Adipocyte (in vitro differentiated cells): ENCODE results near the gene LDLRAP1.
"Not testable (repeated sequence)": the region's sequence is repeated elsewhere in the genome, so short reads cannot be mapped to it uniquely, and the experiment has no call there.

Experiments used
- DNase-seq: peaks from one replicate; pipeline ENCODE4 v3.0.0-alpha.2; 2015; ENCODE audit warnings: low read depth
- H3K27me3 ChIP-seq: replicated peaks from 2 replicates; pipeline ENCODE4 v1.7.0; 2013; ENCODE audit warnings: mild to moderate bottlenecking, low read length, moderate library complexity; ENCODE audit not compliant: control insufficient read depth, insufficient read depth
- H3K36me3 ChIP-seq: 2 replicates; pipeline ENCODE4 v1.7.0; 2013; ENCODE audit warnings: low read length, mild to moderate bottlenecking, moderate library complexity; ENCODE audit not compliant: control insufficient read depth, insufficient read depth, severe bottlenecking
- H3K4me1 ChIP-seq: 2 replicates; pipeline ENCODE4 v1.7.0; 2013; ENCODE audit warnings: mild to moderate bottlenecking, low read length, moderate library complexity; ENCODE audit not compliant: control insufficient read depth, insufficient read depth
- H3K4me3 ChIP-seq: 2 replicates; pipeline ENCODE4 v1.7.0; 2013; ENCODE audit warnings: mild to moderate bottlenecking, low read length, moderate library complexity
- H3K9ac ChIP-seq: 2 replicates; pipeline ENCODE4 v1.7.0; 2013; ENCODE audit warnings: mild to moderate bottlenecking, low read length, moderate library complexity
- H3K9me3 ChIP-seq: 2 replicates; pipeline ENCODE4 v1.7.0; 2013; ENCODE audit warnings: mild to moderate bottlenecking, low read length, moderate library complexity; ENCODE audit not compliant: control insufficient read depth

The LDLRAP1 gene

DNA sequence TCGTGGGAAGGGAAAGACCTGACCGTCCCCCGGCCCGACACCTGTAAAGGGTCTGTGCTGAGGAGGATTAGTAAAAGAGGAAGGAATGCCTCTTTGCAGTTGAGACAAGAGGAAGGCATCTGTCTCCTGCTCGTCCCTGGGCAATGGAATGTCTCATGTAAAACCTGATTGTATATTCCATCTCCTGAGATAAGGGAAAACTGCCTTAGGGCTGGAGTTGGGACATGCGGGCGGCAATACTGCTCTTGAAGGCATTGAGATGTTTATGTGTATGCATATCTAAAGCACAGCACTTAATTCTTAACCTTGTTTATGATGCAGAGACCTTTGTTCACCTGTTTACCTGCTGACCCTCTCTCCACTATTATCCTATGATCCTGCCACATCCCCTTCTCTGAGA lies 44.8 kb downstream of the LDLRAP1 start:
- not testable (repeated sequence) for H3K9ac ChIP-seq, H3K36me3 ChIP-seq, DNase-seq, H3K27me3 ChIP-seq, H3K4me3 ChIP-seq, H3K9me3 ChIP-seq
- peaks cover 12% of the 10 kb centered on the region for H3K4me1 ChIP-seq

DNA sequence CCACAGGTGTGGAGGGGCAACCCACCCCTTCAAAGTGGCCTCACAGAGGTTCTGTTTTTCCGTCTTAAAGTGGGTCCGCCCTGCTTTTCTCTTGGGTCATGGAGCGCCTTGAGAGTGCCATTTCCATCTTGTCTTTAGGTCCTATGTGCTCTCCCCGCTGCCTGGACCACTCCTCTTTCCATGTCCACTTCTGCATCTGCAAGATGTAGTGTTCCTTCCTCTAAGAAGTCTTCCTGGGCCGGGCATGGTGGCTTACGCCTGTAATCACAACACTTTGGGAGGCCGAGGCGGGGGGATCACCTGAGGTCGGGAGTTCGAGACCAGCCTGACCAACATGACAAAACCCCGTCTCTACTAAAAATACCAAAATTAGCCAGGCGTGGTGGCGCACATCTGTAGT lies 45.4 kb downstream of the LDLRAP1 start:
- H3K9ac ChIP-seq, DNase-seq: not testable (repeated sequence)

DNA sequence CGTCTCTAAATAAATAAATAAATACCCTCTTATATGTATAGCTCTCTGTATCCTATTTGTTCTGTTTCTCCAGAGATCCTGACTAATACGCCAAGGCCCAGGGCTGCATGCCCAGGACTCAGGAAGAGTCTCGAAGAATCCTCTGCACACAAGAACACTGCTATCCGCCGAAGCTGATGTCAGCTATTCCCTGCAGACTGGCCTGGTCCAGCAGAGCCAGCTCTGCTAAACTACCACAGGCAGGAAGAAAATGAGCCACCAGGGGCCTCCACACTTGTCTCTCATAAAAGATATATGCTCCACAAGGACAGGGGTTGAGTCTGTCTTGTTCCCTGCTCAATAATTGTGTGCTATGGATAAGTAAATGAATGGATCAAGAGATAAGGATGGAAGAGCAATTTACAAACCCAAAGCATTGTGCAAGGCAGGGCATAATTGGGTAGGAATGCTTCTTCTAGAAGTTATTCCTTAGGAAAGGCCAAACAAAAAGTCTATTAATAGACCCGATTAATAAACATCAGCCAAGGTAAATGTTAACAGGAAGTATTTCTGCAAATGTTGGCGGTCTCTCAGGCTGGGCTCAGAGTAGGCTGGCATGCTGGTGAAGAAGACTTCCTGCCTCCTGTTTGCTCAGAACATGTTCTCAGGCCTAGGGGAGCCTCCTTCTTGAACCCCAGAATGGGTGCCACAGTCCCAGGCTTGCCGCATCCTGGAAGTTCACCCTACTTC lies 46.9 kb downstream of the LDLRAP1 start:
- H3K9me3 ChIP-seq: no peaks in the 10 kb centered on the region
- no peak overlapping the region for H3K9ac ChIP-seq
- H3K4me3 ChIP-seq: no peak overlapping the region
- DNase-seq: no peak
- H3K4me1 ChIP-seq: peaks cover 12% of the 10 kb centered on the region
- H3K36me3 ChIP-seq: no peaks in the 10 kb centered on the region
- H3K27me3 ChIP-seq: peaks cover 2% of the 10 kb centered on the region

More for the DNA sequence above, 45.4 kb downstream of the LDLRAP1 start:
- not testable (repeated sequence) for H3K36me3 ChIP-seq, H3K9me3 ChIP-seq, H3K4me3 ChIP-seq, H3K27me3 ChIP-seq
- peaks cover 12% of the 10 kb centered on the region for H3K4me1 ChIP-seq

DNA sequence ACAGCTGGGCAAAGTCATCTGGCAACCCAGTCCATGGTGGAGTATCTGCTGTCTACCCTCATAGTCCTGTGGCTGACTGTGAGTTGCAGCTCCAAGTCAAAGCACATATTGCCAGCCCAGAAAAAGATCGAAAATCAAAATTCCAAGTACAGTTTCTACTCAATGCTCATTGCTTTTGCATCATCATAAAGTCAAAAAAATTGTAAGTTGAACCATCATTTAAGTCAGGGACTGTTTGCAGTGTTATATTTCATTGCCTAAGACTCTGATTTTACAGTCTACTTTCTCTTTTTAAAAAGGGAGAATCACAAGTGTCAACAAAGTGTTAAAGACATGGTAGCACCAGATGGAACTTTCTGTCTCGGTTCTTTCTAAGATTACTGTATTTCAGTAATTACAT lies 50.5 kb downstream of the LDLRAP1 start:
- H3K27me3 ChIP-seq: peaks cover 13% of the 10 kb centered on the region
- peaks cover 4% of the 10 kb centered on the region for H3K9me3 ChIP-seq
- H3K9ac ChIP-seq: no peak overlapping the region
- H3K36me3 ChIP-seq: no peaks in the 10 kb centered on the region
- DNase-seq: no peak
- H3K4me3 ChIP-seq: no peak overlapping the region
- peaks cover 12% of the 10 kb centered on the region for H3K4me1 ChIP-seq

DNA sequence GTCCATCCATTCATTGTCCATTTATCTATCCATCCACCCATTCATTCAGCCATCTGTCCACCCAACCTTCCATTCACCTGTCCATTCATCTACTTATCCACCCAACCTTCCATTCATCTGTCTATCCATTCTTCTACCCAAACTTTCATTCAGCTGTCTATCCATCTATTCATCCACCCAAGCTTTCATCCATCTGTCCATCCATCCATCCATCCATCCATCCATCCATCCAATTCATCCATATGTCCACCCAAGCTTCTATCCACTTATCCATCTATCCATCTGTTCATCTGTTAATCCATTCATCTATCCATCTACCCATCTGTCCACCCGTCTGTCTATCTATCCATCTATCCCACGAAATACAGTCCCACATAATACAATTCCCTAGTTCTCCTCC lies 51.6 kb downstream of the LDLRAP1 start:
- no peak overlapping the region for H3K4me3 ChIP-seq
- no peak for DNase-seq
- H3K27me3 ChIP-seq: peaks cover 13% of the 10 kb centered on the region
- no peak overlapping the region for H3K9ac ChIP-seq
- peaks cover 10% of the 10 kb centered on the region for H3K9me3 ChIP-seq
- H3K4me1 ChIP-seq: peaks cover 8% of the 10 kb centered on the region
- no peaks in the 10 kb centered on the region for H3K36me3 ChIP-seq

DNA sequence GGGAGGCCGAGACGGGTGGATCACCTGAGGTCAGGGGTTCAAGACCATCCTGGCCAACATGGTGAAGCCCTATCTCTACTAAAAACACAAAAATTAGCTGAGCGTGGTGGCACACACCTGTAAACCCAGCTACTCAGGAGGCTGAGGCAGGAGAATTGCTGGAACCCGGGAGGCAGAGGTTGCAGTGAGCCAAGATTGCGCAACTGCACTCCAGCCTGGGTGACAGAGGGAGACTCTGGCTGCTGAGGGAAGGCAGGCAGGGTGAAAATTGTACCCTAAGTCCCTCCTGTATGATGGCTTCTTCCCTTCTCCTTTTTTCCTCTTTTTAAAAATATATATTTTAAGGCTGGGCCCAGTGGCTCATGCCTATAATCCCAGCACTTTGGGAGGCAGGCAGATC lies 53.2 kb downstream of the LDLRAP1 start:
- H3K36me3 ChIP-seq, H3K9ac ChIP-seq, H3K4me3 ChIP-seq, H3K9me3 ChIP-seq, DNase-seq, H3K4me1 ChIP-seq: not testable (repeated sequence)
- peaks cover 13% of the 10 kb centered on the region for H3K27me3 ChIP-seq

DNA sequence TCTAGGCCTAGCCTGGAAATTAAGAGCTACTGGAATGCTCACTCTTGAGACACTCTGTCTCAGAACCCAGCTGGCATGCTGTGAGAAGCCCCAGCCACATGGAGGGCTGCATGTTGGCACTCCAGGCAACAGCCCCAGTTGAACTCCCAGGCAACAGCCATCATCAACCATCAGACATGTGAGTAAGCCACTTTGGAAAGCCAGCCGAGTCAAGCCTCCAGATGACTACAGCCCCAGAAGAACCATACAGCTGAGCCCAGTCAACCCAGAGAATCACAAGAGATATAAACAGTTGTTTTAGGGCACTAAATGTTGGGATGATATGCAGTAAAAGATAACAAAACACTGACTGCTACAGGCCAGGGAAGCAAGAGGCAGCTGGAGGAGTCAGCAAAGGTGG lies 55.5 kb downstream of the LDLRAP1 start:
- no peaks in the 10 kb centered on the region for H3K4me1 ChIP-seq
- H3K4me3 ChIP-seq: no peak overlapping the region
- peaks cover 11% of the 10 kb centered on the region for H3K27me3 ChIP-seq
- DNase-seq: no peak
- no peaks in the 10 kb centered on the region for H3K36me3 ChIP-seq
- peaks cover 10% of the 10 kb centered on the region for H3K9me3 ChIP-seq
- H3K9ac ChIP-seq: no peak overlapping the region

DNA sequence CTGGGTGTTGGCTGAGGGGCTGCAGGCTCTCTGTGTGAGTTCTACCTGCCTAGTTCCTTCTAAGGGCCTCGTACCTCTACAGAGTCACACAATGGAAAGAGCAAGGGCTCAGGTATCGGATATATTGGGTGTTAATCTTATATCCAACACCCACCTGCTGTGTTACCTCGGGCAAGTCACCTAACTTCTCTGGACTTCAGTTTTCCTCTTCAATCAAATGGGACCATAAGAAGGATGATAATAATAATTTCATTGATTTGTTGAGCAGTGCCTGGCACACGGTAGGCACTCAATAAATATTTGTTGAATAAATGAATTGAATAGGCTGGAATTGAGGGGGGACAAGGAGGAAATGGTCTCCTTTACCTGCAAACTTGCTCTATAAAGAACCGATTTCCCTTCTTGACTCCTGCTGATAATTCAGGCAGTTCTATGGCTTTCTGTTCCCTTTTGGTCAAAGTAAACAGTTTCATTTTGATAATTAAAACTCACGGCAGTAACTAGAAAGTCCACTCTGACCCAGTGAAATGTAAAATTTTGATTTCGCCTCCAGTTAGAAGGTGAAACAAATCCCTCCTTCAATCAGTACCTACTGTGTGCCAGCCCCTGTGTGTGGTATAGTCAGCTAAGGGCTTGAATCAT lies 56.7 kb downstream of the LDLRAP1 start:
- Histone ChIP-seq H3K4me3 (no peak overlapping the region), H3K36me3 (no peaks in the 10 kb centered on the region), H3K9ac (no peak overlapping the region), H3K9me3 (peaks cover 10% of the 10 kb centered on the region), H3K4me1 (no peaks in the 10 kb centered on the region), H3K27me3 (peaks cover 11% of the 10 kb centered on the region)
- DNase-seq: no peak

DNA sequence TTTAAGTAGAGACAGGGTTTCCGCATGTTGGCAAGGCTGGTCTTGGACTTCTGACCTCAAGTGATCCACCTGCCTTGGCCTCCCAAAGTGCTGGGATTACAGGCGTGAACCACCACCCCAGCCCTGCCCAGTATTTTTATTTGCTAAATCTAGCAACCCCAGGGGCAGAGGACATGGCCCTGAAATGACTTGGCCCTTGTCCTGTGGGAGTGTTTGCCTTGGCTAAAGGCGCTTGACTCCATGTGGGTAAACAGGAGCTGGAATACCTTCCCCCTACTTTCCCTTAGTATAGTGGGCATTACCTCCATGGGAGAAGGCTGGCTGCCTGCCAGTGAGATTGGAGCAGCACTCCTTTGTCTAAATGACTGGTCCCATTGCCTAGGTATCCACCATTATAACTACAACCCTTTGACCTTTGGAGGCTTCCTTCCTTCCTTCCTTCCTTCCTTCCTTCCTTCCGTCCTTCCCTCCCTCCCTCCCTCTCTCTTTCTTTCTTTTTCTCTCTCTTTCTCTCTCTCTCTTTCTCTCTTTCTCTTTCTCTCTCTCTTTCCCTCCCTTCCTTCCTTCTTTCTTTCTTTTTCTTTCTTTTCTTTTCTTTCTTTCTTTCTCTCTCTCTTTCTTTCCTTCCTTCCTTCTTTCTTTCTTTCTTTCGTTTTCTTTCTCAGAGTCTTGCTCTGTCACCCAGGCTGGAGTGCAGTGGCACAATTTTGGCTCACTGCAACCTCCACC lies 57.7 kb downstream of the LDLRAP1 start:
- not testable (repeated sequence) for H3K9me3 ChIP-seq, H3K9ac ChIP-seq, H3K36me3 ChIP-seq, H3K4me3 ChIP-seq, DNase-seq, H3K4me1 ChIP-seq
- H3K27me3 ChIP-seq: peaks cover 14% of the 10 kb centered on the region

DNA sequence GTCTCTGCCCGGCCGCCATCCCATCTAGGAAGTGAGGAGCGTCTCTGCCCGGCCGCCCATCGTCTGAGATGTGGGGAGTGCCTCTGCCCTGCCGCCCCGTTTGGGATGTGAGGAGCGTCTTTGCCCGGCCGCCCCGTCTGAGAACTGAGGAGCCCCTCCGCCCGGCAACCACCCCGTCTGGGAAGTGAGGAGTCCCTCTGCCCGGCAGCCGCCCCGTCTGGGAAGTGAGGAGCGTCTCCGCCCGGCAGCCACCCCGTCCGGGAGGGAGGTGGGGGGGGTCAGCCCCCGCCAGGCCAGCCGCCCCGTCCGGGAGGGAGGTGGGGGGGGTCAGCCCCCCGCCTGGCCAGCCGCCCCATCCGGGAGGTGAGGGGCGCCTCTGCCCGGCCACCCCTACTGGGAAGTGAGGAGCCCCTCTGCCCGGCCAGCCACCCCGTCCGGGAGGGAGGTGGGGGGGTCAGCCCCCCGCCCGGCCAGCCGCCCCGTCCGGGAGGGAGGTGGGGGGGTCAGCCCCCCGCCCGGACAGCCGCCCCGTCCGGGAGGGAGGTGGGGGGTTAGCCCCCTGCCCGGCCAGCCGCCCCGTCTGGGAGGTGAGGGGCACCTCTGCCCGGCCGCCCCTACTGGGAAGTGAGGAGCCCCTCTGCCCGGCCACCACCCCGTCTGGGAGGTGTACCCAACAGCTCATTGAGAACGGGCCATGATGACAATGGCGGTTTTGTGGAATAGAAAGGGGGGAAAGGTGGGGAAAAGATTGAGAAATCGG lies 60.6 kb downstream of the LDLRAP1 start:
- not testable (repeated sequence) for H3K4me3 ChIP-seq, H3K9ac ChIP-seq, H3K36me3 ChIP-seq, H3K9me3 ChIP-seq, DNase-seq, H3K4me1 ChIP-seq
- peaks cover 10% of the 10 kb centered on the region for H3K27me3 ChIP-seq

DNA sequence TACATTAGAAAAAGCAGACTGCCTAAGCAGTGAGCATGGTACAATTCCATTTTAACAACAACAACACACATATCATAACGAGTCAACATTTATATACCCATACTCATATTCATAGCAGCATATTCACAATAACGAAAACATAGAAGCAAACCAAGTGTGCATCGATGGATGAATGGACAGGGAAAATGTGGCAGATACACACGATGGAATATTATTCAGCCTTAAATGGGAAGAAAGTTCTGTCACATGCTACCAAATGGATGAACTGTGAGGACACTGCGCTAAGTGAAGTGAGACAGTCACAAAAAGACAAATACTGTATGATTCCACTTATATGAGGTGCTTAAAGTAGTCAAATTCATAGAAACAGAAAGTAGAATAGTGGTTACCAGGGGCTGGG lies 63.7 kb downstream of the LDLRAP1 start:
- H3K36me3 ChIP-seq: no peaks in the 10 kb centered on the region
- no peak for DNase-seq
- H3K4me1 ChIP-seq: peaks cover 6% of the 10 kb centered on the region
- no peak overlapping the region for H3K4me3 ChIP-seq
- H3K9me3 ChIP-seq: no peaks in the 10 kb centered on the region
- H3K27me3 ChIP-seq: peaks cover 21% of the 10 kb centered on the region
- no peak overlapping the region for H3K9ac ChIP-seq
